Transverse colon (tissue), 4 donors: ENCODE measurements around the gene WDR6. TPM values are rescaled to one million over a fixed set of nuclear protein-coding genes. Genes with fewer than 3 reads are reported as not detected.

Experiments used
- DNase-seq: peaks from one replicate; pipeline ENCODE4 v3.0.0-alpha.2; 2019
- H3K27ac ChIP-seq, 4 donors: fragments of 200-600 bp; sonication (generic); 2 replicates each; pipeline ENCODE4 v1.5.1; 2016 to 2018; ENCODE audit warnings: inconsistent platforms in 4 of 4
- H3K27me3 ChIP-seq: fragments of 200-600 bp; sonication (generic); 2 replicates; pipeline ENCODE4 v1.5.1; 2017; ENCODE audit warnings: inconsistent platforms
- H3K36me3 ChIP-seq, 4 donors: fragments of 200-600 bp; sonication (generic); 2 replicates each; pipeline ENCODE4 v1.5.1; 2017 to 2019; ENCODE audit warnings: inconsistent platforms in 4 of 4
- H3K4me1 ChIP-seq, 4 donors: fragments of 200-600 bp; sonication (generic); 2 replicates each; pipeline ENCODE4 v1.5.1; 2017 to 2020; ENCODE audit warnings: inconsistent platforms in 4 of 4
- H3K4me3 ChIP-seq, 4 donors: fragments of 200-600 bp; sonication (generic); 1 replicate in 1 of 4; 2 replicates in 3 of 4; pipeline versions ENCODE4 v1.5.1 to v1.6.1; 2017 to 2019; ENCODE audit warnings: inconsistent platforms in 4 of 4
- H3K9me3 ChIP-seq, 2 donors: fragments of 200-600 bp; sonication (generic); 2 replicates each; pipeline ENCODE4 v1.5.1; 2017 to 2019; ENCODE audit warnings: inconsistent platforms in 2 of 2
- EP300 ChIP-seq: sonication (generic); formaldehyde crosslinking; IDR thresholded peaks from one replicate; pipeline ENCODE4 v1.6.1; 2017; ENCODE audit warnings: antibody characterized with exemption, low read depth
- POLR2A ChIP-seq: fragments of 450-650 bp; IDR thresholded peaks from one replicate; pipeline ENCODE4 v1.6.1; 2016; ENCODE audit warnings: antibody characterized with exemption, mild to moderate bottlenecking, moderate library complexity
- POLR2AphosphoS5 ChIP-seq, 3 donors: sonication (generic); formaldehyde crosslinking; IDR thresholded peaks; one replicate each; pipeline ENCODE4 v1.6.1; 2016; ENCODE audit warnings: antibody characterized with exemption in 3 of 3
- WGBS, 2 donors: methylation state at CpG; one replicate each; pipeline ENCODE4 v1.1.5; 2018; ENCODE audit warnings: low coverage in 1 of 2; 5-methylcytosine and 5-hydroxymethylcytosine counted together
- in situ Hi-C, 4 donors: fragments of 200-750 bp; cut with MboI; loops; one replicate each; pipeline versions ENCODE4 v1.15.0 to v1.15.1; 2017; ENCODE audit warnings: low sequenced_read_pairs in 3 of 4, low pct_ligation_motif_present in 1 of 4, low pct_unique_long_range_greater_than_20kb in 1 of 4
- intact Hi-C: fragments of 100-400 bp; cut with DNase I; formaldehyde crosslinking; loops from one replicate; pipeline ENCODE4 v1.15.1; 2023; ENCODE audit warnings: low total_unique reads
- total RNA-seq, 4 donors: library from RNA; depleted of rRNA; stranded (reverse); fragments of >200 nt; gene quantifications; one replicate each; pipeline ENCODE4 v1.1.0, GENCODE V29; 2016
- TF ChIP-seq, protein P1 (sequence below), 5 experiments: fragments of 200-600 bp in 3 of 5; fragments of 450-650 bp in 2 of 5; sonication (generic) in 3 of 5; IDR thresholded peaks; 1 replicate in 2 of 5; 2 replicates in 3 of 5; pipeline ENCODE4 v1.5.1; 2016 to 2017; ENCODE audit warnings: antibody characterized with exemption in 5 of 5, inconsistent platforms in 3 of 5, mild to moderate bottlenecking in 2 of 5, moderate library complexity in 1 of 5

The WDR6 gene, protein sequence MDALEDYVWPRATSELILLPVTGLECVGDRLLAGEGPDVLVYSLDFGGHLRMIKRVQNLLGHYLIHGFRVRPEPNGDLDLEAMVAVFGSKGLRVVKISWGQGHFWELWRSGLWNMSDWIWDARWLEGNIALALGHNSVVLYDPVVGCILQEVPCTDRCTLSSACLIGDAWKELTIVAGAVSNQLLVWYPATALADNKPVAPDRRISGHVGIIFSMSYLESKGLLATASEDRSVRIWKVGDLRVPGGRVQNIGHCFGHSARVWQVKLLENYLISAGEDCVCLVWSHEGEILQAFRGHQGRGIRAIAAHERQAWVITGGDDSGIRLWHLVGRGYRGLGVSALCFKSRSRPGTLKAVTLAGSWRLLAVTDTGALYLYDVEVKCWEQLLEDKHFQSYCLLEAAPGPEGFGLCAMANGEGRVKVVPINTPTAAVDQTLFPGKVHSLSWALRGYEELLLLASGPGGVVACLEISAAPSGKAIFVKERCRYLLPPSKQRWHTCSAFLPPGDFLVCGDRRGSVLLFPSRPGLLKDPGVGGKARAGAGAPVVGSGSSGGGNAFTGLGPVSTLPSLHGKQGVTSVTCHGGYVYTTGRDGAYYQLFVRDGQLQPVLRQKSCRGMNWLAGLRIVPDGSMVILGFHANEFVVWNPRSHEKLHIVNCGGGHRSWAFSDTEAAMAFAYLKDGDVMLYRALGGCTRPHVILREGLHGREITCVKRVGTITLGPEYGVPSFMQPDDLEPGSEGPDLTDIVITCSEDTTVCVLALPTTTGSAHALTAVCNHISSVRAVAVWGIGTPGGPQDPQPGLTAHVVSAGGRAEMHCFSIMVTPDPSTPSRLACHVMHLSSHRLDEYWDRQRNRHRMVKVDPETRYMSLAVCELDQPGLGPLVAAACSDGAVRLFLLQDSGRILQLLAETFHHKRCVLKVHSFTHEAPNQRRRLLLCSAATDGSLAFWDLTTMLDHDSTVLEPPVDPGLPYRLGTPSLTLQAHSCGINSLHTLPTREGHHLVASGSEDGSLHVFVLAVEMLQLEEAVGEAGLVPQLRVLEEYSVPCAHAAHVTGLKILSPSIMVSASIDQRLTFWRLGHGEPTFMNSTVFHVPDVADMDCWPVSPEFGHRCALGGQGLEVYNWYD
- total RNA-seq: 100 to 1,000 TPM in 3 of 4 donors, 10 to 100 TPM in 1; 76.0 to 162 (median 146) TPM

DNA sequence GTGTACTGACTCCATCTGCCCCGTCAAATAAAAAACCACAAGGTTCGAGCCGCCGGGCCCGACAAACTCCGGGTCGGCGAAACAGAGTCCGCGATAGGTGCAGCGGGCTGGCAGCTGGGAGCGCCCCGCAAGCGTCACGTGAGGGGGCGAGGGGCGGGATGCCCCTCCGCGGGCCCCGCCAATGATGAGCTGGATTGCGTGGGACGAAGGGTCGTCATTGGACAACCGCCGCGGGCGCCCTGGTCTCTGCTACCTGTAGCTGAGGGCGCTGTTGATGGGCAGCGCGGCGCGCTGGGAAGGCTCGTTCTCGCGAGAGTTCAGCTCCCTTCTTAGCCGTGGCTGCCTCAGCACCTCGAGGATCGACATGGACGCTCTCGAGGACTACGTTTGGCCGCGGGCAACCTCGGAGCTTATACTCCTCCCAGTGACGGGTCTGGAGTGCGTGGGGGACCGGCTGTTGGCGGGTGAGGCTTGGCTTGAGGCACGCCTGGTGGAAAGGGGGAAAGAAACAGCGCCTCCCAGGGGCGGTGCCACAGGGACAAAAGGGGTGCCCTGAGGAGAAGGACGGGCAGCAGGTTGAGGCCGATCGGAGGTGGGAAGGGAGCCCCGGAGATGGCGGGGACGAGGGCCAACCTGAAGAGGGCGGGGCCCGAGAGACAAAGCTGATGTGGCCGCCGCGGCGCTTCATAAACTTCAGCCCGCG, at the start of gene WDR6:
Gene WDR6 (plus strand): TSS at position 324 of the 703 bp plus-strand sequence. CDS start 41 bp downstream, at position 365.
- no peaks in the 10 kb centered on the region for H3K9me3 ChIP-seq
- DNase-seq: peak; percentile 98
- in situ Hi-C loops: no loop called here
- peak within 1 kb of the TSS; percentile 62 to 97 (median 78) for H3K4me3 ChIP-seq
- intact Hi-C loops: loop anchor here (1.0 kb wide), 1 partner anchor 13 kb away; no protein-coding TSS in a partner anchor
- peak within 1 kb of the TSS; percentile 95 to 99 (median 96) for H3K27ac ChIP-seq
- TF ChIP-seq POLR2A (peak; percentile 84), POLR2AphosphoS5 (IDR thresholded peaks at IDR 0.05) (peak; percentile 64 to 90 (median 85)), EP300 (no peak)
- TF ChIP-seq, protein P1, sequence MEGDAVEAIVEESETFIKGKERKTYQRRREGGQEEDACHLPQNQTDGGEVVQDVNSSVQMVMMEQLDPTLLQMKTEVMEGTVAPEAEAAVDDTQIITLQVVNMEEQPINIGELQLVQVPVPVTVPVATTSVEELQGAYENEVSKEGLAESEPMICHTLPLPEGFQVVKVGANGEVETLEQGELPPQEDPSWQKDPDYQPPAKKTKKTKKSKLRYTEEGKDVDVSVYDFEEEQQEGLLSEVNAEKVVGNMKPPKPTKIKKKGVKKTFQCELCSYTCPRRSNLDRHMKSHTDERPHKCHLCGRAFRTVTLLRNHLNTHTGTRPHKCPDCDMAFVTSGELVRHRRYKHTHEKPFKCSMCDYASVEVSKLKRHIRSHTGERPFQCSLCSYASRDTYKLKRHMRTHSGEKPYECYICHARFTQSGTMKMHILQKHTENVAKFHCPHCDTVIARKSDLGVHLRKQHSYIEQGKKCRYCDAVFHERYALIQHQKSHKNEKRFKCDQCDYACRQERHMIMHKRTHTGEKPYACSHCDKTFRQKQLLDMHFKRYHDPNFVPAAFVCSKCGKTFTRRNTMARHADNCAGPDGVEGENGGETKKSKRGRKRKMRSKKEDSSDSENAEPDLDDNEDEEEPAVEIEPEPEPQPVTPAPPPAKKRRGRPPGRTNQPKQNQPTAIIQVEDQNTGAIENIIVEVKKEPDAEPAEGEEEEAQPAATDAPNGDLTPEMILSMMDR (IDR thresholded peaks at IDR 0.05): peak; percentile 27 to 77 (median 46)
- 0% methylated on average over 41 of the region's 65 CpGs; no CpG with 5 or more reads in 1 of the 2 donors for WGBS, 2 donors
- H3K4me1 ChIP-seq: peaks cover 12 to 25% (median 19%) of the 10 kb centered on the region in 4 donors
- H3K36me3 ChIP-seq: no peaks in the 10 kb centered on the region
- no peaks in the 10 kb centered on the region for H3K27me3 ChIP-seq

DNA sequence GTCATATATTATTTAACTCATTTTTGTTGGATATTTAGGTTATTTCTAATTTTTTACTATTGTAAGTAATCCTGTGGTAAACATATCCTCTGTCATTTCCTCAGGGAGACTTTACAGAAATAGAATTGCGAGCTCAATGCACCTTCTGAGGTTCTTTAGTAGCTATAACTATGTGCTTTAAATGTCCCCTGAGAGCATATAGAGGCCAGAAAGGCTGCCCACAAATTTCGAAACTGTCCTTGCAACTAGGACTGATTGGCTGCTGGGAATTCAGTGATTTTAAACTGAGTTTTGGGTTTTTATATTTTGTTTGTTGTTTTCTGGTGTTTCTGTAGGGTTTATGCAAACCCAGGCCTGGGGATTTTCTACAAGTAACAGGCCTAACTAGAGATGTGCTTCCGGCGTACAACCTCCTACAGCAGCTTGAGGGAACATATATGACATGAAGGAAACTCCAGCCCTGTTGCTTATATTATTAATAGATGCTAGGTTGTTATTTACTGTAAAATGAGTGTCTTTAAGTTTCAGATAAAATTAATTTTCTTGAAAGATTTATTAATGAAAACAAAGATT, 46.3 kb upstream of the WDR6 start:
- Histone ChIP-seq H3K36me3 (peaks cover 0 to 6% (median 0%) of the 10 kb centered on the region in 4 donors), H3K4me1 (peaks cover 0 to 12% (median 6%) of the 10 kb centered on the region in 4 donors), H3K4me3 (no peak overlapping the region), H3K27me3 (no peaks in the 10 kb centered on the region), H3K9me3 (no peaks in the 10 kb centered on the region), H3K27ac (no peak overlapping the region)
- TF ChIP-seq, protein P1 (IDR thresholded peaks at IDR 0.05): no peak
- TF ChIP-seq POLR2AphosphoS5 (IDR thresholded peaks at IDR 0.05) (no peak), EP300 (no peak), POLR2A (no peak)
- in situ Hi-C loops (no loop called here), intact Hi-C loops (no loop called here)
- DNase-seq: no peak
- WGBS, 2 donors: 45 to 82% methylated on average over 2 to 4 of the region's 4 CpGs

DNA sequence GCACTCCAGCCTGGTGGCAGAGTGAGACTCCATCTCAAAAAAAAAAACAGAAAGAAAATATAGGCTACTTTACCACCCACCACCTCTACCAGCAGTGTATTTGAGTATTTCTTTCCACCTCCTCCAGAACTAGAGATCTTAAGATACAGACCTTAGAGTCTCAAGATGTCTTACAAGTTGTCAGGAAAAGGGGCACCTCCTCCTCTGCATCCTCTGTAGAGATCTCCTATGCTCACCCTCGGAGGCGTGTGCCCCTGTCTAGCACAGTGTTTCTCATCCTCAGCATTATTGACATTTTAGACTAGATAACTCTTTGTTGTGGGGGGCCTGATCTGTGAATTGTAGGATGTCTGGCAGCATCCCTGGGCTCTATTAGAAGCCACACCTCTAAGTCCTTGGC, 44.9 kb upstream of the WDR6 start:
- Histone ChIP-seq H3K4me1 (peaks cover 0 to 26% (median 13%) of the 10 kb centered on the region in 4 donors), H3K9me3 (no peaks in the 10 kb centered on the region), H3K36me3 (peaks cover 0 to 6% (median 0%) of the 10 kb centered on the region in 4 donors), H3K27me3 (no peaks in the 10 kb centered on the region), H3K27ac (no peak overlapping the region), H3K4me3 (no peak overlapping the region)
- no peak for DNase-seq
- in situ Hi-C loops (no loop called here), intact Hi-C loops (no loop called here)
- TF ChIP-seq POLR2AphosphoS5 (IDR thresholded peaks at IDR 0.05): no peak
- TF ChIP-seq EP300: no peak
- TF ChIP-seq POLR2A: no peak
- TF ChIP-seq, protein P1 (IDR thresholded peaks at IDR 0.05): no peak
- 88% methylated on average over 2 of the region's 2 CpGs; no CpG with 5 or more reads in 1 of the 2 donors for WGBS, 2 donors
